ENCODE data around the gene CFAP298. TPM values are rescaled to one million over a fixed set of nuclear protein-coding genes. Genes with fewer than 3 reads are reported as not detected.

CFAP298 gene
- total and polyA plus RNA-seq, 2 of the 13 experiments (the other 11 are each of a cell fraction or from before 2014, with no cell fraction given): 21.2 to 62.2 TPM

- TF ChIP-seq, protein P1, sequence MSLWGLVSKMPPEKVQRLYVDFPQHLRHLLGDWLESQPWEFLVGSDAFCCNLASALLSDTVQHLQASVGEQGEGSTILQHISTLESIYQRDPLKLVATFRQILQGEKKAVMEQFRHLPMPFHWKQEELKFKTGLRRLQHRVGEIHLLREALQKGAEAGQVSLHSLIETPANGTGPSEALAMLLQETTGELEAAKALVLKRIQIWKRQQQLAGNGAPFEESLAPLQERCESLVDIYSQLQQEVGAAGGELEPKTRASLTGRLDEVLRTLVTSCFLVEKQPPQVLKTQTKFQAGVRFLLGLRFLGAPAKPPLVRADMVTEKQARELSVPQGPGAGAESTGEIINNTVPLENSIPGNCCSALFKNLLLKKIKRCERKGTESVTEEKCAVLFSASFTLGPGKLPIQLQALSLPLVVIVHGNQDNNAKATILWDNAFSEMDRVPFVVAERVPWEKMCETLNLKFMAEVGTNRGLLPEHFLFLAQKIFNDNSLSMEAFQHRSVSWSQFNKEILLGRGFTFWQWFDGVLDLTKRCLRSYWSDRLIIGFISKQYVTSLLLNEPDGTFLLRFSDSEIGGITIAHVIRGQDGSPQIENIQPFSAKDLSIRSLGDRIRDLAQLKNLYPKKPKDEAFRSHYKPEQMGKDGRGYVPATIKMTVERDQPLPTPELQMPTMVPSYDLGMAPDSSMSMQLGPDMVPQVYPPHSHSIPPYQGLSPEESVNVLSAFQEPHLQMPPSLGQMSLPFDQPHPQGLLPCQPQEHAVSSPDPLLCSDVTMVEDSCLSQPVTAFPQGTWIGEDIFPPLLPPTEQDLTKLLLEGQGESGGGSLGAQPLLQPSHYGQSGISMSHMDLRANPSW (CRISPR knock-in tag; IDR thresholded peaks at IDR 0.05; ENCODE audit: borderline replicate concordance): no peak
- peak; percentile 60; the same call in 1 of the 2 replicates for TF ChIP-seq KDM1A (CRISPR knock-in tag; IDR thresholded peaks at IDR 0.05)
- peak; percentile 77 for TF ChIP-seq GATAD2A (CRISPR knock-in tag; IDR thresholded peaks at IDR 0.05)
- TF ChIP-seq, protein P2, sequence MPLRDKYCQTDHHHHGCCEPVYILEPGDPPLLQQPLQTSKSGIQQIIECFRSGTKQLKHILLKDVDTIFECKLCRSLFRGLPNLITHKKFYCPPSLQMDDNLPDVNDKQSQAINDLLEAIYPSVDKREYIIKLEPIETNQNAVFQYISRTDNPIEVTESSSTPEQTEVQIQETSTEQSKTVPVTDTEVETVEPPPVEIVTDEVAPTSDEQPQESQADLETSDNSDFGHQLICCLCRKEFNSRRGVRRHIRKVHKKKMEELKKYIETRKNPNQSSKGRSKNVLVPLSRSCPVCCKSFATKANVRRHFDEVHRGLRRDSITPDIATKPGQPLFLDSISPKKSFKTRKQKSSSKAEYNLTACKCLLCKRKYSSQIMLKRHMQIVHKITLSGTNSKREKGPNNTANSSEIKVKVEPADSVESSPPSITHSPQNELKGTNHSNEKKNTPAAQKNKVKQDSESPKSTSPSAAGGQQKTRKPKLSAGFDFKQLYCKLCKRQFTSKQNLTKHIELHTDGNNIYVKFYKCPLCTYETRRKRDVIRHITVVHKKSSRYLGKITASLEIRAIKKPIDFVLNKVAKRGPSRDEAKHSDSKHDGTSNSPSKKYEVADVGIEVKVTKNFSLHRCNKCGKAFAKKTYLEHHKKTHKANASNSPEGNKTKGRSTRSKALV (CRISPR knock-in tag; IDR thresholded peaks at IDR 0.05): no peak
- TF ChIP-seq, protein P3, sequence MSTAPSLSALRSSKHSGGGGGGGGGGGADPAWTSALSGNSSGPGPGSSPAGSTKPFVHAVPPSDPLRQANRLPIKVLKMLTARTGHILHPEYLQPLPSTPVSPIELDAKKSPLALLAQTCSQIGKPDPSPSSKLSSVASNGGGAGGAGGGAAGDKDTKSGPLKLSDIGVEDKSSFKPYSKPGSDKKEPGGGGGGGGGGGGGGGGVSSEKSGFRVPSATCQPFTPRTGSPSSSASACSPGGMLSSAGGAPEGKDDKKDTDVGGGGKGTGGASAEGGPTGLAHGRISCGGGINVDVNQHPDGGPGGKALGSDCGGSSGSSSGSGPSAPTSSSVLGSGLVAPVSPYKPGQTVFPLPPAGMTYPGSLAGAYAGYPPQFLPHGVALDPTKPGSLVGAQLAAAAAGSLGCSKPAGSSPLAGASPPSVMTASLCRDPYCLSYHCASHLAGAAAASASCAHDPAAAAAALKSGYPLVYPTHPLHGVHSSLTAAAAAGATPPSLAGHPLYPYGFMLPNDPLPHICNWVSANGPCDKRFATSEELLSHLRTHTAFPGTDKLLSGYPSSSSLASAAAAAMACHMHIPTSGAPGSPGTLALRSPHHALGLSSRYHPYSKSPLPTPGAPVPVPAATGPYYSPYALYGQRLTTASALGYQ (CRISPR knock-in tag; IDR thresholded peaks at IDR 0.05): 0 out of 2 replicates have a peak, but pooled peaks have one; percentile 46
- TF ChIP-seq SKIL (CRISPR knock-in tag; IDR thresholded peaks at IDR 0.05; ENCODE audit: borderline replicate concordance): peak; percentile 26; the same call in 1 of the 2 replicates
- no peak for TF ChIP-seq CSRNP2 (CRISPR knock-in tag; conservative IDR thresholded peaks at IDR 0.05; ENCODE audit: low read depth)
- TF ChIP-seq, protein P4, sequence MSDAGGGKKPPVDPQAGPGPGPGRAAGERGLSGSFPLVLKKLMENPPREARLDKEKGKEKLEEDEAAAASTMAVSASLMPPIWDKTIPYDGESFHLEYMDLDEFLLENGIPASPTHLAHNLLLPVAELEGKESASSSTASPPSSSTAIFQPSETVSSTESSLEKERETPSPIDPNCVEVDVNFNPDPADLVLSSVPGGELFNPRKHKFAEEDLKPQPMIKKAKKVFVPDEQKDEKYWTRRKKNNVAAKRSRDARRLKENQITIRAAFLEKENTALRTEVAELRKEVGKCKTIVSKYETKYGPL (CRISPR knock-in tag; IDR thresholded peaks at IDR 0.05): no peak
- TF ChIP-seq CREBL2 (CRISPR knock-in tag; IDR thresholded peaks at IDR 0.05; ENCODE audit: borderline replicate concordance): no peak
- TF ChIP-seq ZFP91 (CRISPR knock-in tag; IDR thresholded peaks at IDR 0.05; ENCODE audit: borderline replicate concordance): no peak
- no peak for TF ChIP-seq FUBP1 (CRISPR knock-in tag; IDR thresholded peaks at IDR 0.05; ENCODE audit: borderline replicate concordance)
These were observed 15.0 kb downstream of the CFAP298 start (continued) for GRCh38 chr21:32597205-32597604.

Data from HepG2 (cell line).